HCT116 (cell line): ENCODE measurements around the gene CPOX.

Experiments
- CTCF ChIP-seq, 3 experiments: fragments of 200-600 bp in 1 of 3; sonication (generic) in 1 of 3; IDR thresholded peaks in 2 of 3; conservative IDR thresholded peaks in 1 of 3; 2 replicates each; pipeline ENCODE4 v1.5.1; 2012 to 2017; ENCODE audit warnings: low read depth in 2 of 3, low read length in 2 of 3, antibody characterized with exemption in 1 of 3, borderline replicate concordance in 1 of 3, control low read depth in 1 of 3, mild to moderate bottlenecking in 1 of 3, mixed read lengths in 1 of 3, mixed run types in 1 of 3, moderate library complexity in 1 of 3; ENCODE audit not compliant: insufficient read depth in 1 of 3
- EGR1 ChIP-seq: IDR thresholded peaks from 2 replicates; pipeline ENCODE4 v1.6.1; 2012; ENCODE audit warnings: low read depth
- EZH2 ChIP-seq: fragments of 200-600 bp; sonication (generic); IDR thresholded peaks from 2 replicates; pipeline ENCODE4 v1.6.1; 2017; ENCODE audit warnings: antibody characterized with exemption, mixed run types
- JUND ChIP-seq: IDR thresholded peaks from 2 replicates; pipeline ENCODE4 v1.6.1; 2012
- SIN3A ChIP-seq: IDR thresholded peaks from 2 replicates; pipeline ENCODE4 v1.6.1; 2012; ENCODE audit warnings: low read depth
- ZNF274 ChIP-seq: fragments of 200-500 bp; sonication (Bioruptor generic); IDR thresholded peaks from 2 replicates; pipeline ENCODE4 v1.6.1; 2014; ENCODE audit warnings: mild to moderate bottlenecking, low read depth, low read length, inconsistent platforms

- TF ChIP-seq CTCF (IDR thresholded peaks at IDR 0.05 in 2 of 3, conservative IDR thresholded peaks at IDR 0.05 in 1 of 3; ENCODE audit: borderline replicate concordance in 1 of 3, insufficient read depth in 1 of 3, low read depth in 2 of 3, low read length in 2 of 3) (no peak), JUND (no peak), EGR1 (no peak), EZH2 (no peak), ZNF274 (no peak), SIN3A (no peak)
Measured at GRCh38 chr3:98594628-98595324, 1.4 kb upstream of the CPOX start.
